Measurements from ENCODE around the gene NDUFAF5.

Gene NDUFAF5

DNA sequence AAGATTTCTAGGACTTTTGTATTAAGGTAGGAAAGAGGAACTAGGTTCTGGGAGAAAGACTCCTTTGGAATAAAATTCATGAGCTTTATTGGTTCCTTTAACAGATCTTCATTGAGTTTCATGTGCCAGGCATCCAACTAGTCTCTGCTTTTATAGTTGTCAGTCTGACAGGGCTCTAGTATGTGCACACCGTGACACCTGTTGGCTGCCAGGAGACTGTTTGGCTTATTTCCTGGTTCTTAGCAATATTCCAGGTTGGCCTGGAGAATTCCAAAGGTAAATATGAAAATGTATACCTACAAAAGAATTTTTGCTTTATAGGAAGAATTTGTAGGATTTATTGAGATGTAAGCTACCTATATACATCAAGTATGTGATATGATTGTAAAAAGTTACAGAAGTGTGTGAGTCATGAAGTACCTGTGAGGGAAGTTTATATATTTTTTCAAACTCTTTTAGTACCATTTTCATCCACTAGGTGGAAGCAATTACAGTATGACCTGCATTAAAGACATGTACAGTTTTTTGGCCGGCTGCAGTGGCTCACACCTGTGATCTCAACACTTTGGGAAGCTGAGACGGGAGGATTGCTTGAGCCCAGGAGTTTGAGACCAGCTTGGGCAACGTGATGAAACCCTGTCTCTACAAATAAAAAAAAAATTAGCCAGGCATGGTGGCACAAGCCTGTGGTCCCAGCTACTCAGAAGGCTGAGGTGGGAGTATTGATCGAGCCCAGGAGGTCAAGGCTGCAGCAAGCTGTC is 35.2 kb downstream of the NDUFAF5 start:
- DNase-seq (ENCODE audit: low read depth in 2 of 3, low spot score in 1 of 3): no peak

DNA sequence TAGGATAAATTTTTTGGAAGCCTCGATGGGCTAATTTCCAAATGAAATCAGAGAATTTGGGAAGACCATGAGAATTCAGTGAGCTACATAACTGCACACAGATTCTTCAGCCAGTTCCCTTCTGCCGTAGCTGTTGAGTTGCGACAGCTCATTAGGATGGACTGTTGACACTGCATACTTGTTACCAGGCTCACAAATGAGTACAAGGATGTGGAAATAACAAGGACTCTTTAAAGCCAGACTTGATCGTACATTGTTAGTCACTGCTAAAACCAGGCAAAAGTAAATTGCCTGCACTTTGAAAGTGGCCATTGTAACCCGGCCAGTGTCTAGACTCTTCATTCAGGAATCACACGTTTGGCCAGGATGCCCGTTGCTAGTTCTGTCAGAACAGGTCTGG is 37.0 kb downstream of the NDUFAF5 start:
- DNase-seq (ENCODE audit: low read depth in 2 of 3, low spot score in 1 of 3): no peak

GRCh38 chr20:13822459-13822858 is 37.6 kb downstream of the NDUFAF5 start:
- DNase-seq (ENCODE audit: low read depth in 2 of 3, low spot score in 1 of 3): no peak

GRCh38 chr20:13824459-13824858 is 39.6 kb downstream of the NDUFAF5 start:
- DNase-seq (ENCODE audit: low read depth in 2 of 3, low spot score in 1 of 3): no peak

DNA sequence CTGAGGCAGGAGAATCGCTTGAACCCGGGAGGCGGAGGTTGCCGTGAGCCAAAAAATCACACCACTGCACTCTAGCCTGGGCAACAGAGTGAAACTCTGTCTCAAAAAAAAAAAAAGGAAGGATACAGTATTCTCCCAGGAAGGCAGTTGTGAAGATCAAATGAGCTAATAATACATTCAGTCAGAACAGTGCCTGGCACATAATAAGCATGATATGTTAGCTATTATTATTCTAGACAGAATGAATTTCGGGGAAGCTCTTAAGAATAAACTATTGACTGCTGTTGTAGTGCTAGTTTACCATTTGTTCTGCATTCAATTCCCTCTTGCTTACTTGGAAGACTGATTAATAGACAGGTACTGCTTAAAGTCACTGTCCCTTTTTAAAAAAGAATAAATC is 40.6 kb downstream of the NDUFAF5 start:
- DNase-seq (ENCODE audit: low read depth in 2 of 3, low spot score in 1 of 3): no peak

DNA sequence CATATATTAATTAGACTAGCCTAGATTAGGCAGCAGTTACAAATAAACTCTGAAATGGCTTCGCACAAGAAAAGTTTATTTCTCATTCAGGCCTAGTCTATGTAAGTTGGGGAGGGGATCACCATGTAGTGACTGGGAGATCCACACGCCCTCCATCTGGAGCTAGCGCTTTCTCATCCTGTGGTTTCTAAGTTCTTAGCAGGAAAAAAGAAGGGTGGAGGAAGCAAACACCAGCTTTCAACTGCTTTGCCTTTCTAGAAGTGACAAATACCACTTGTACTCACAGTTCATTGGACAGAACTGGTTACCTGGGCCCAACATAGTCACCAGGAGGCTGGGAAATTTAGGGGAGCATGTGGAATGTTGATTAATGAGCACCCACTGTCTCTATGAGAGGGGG is 46.6 kb downstream of the NDUFAF5 start:
- no peak for DNase-seq (ENCODE audit: low read depth in 2 of 3, low spot score in 1 of 3)

GRCh38 chr20:13838664-13839063 is 53.8 kb downstream of the NDUFAF5 start:
- no peak for DNase-seq (ENCODE audit: low read depth in 2 of 3, low spot score in 1 of 3)

DNA sequence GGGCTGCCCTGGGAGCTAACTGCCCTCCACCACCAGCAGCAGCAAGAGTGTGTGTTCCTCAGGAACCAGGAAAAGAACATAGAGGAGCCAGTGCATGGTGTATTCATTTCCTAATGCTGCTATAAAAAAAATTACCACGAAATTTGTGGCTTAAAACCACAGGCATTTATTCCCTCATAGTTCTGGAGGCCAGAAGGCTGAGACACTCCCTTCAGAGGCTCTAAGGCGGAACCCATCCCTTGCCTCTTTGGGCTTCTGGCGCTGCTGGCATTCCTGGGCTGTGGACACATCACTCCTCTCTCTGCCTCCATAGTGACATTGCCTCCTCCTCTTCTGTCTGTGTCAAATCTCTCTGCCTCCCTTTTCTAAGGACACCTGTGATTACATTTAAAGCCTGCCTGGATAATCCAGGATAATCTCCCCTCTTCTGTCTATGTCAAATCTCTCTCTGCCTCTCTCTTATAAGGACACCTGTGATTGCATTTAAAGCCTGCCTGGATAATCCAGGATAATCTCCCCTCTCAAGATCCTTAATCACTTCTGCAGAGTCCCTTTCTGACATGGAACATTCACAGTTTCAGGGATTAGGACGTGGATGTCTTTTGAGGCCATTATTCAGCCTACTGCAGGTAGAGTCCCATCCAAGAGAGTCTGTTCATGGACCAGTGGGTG is 54.7 kb downstream of the NDUFAF5 start:
- no peak for DNase-seq (ENCODE audit: low read depth in 2 of 3, low spot score in 1 of 3)

DNA sequence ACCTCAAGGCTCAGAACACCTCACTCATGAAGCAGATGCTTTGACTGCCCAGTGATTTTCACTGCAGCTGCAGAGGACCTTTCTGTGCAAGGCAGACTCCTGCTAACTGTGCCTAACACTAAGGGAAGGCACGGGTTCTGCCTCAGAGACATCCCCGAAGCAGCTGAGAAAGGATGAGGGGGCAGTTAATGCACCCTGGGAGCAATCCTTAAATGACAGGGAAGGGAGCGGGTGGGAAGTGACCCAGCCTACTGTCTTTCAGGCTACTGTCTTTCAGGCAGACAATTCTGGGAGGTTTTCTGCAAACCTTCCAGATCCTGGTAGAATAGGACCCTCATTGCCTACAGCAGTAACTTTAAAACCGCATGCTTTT is 55.3 kb downstream of the NDUFAF5 start:
- no peak for DNase-seq (ENCODE audit: low read depth in 2 of 3, low spot score in 1 of 3)

- DNase-seq (ENCODE audit: low read depth in 2 of 3, low spot score in 1 of 3): no peak
These were observed 56.4 kb downstream of the NDUFAF5 start for GRCh38 chr20:13841206-13841605.

DNA sequence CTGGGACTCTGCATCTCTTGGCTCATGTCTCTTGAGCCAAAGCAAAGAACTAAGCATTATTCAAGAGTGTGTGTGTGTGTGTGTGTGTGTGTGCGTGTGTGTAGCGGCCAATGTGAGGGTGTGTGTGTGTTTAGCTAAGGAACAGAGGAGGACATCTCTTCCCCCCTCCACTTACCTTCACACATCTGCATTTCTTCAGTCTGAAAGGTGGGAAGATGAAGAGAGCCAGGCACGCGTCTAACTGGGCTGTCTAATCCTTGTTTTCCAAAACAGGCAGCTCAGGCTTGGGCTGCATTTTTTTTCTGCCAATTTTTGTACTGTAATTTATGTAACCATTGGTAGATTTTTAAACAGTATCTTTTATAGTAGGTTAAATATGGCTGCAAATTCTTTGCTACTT is 59.5 kb downstream of the NDUFAF5 start:
- DNase-seq (ENCODE audit: low read depth in 2 of 3, low spot score in 1 of 3): no peak

DNA sequence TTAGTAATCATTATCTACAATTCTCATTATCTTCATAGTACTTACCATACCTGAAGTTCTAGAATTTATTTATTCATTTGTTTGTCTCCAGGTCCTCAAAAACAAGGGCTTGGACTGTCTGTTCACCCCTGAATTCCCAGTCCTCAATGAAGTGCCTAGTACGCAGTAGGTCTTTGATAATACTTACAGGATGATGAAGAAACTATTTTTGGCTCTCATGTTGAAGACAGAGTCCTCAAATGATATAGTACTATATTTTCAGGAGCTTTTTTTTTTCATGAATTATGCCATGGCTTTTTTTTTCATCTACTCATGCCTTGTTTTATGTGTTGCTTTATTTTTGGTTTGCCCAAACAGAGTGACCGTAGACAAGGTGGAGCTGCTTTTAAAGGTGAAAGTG is 66.5 kb downstream of the NDUFAF5 start:
- no peak for DNase-seq (ENCODE audit: low read depth in 2 of 3, low spot score in 1 of 3)

GRCh38 chr20:13852306-13852705 is 67.5 kb downstream of the NDUFAF5 start:
- no peak for DNase-seq (ENCODE audit: low read depth in 2 of 3, low spot score in 1 of 3)

DNA sequence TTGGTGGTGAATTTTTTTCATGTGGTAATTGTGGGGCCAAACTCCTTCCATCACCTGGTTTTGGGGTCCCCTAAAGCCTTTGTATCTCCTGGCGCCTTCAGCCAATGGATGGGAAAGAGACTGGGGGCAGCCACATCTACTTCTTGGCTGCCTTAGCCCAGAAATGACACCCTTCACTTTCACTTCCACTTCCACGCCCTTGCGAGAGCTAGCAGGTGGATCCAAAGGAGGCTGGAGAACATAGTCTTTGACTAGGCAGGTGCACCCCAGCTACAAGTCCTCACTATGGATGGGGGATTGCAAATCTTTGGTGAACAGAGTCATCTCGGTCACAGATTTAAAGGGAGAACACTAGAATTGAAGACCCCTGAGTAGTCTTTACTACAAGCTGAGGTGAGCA is 70.8 kb downstream of the NDUFAF5 start:
- no peak for DNase-seq (ENCODE audit: low read depth in 2 of 3, low spot score in 1 of 3)

DNA sequence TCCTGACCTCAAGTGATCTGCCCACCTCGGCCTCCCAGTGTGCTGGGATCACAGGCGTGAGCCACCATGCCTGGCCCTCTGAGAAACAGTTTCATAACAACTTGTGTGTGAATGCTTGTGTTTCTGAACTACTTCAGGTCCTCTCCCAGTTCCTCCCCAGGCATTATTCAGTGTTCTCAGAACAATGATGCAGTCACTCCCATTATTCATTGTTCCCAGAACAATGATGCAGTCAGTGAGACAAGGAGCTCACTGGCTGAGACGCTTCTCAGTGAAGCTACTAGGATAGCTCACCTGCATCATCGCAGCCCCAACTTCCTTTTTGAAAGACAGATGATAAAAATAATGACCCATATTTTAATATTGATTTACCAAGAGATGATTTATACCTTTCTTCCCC is 71.5 kb downstream of the NDUFAF5 start:
- DNase-seq (ENCODE audit: low read depth in 2 of 3, low spot score in 1 of 3): no peak

DNA sequence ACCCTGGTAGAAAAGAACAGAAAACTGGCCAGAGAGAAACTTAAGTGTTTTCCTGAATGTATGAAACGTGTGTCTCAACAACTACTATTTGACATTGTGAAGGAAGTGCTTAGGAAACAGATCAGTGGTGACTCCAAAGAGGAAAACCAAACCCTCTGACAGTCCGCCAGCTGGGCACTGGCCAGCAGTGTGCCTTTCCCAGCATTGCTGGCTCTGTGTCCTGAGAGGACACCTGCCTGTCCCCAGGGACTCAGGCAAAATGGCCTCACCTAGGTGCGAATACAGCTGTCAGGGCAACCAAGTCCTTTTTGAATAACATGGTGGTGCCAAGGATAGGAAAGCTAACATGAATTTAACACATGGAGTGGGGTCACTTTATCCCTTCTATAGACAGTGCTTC is 72.5 kb downstream of the NDUFAF5 start:
- no peak for DNase-seq (ENCODE audit: low read depth in 2 of 3, low spot score in 1 of 3)

GRCh38 chr20:13857961-13858360 is 73.1 kb downstream of the NDUFAF5 start:
- DNase-seq (ENCODE audit: low read depth in 2 of 3, low spot score in 1 of 3): no peak

DNA sequence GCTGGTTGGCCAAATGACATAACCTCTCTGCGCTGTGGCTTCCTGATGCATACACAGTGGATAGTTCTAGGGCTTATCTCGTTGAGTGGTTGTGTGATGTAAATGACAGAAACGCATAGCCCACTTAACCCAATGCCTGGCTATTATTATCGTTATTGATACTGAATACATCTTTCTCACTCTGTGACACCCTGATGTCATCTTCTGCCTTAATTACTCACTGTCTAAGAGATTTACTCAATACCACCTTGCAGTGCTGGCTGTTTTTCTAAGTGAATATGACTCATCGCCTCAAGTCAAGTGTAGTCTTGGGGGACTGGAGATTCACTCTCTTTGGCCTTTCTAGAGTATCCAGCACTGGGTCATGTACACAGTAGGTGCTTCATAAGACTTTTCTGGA is 73.6 kb downstream of the NDUFAF5 start:
- no peak for DNase-seq (ENCODE audit: low read depth in 2 of 3, low spot score in 1 of 3)

DNA sequence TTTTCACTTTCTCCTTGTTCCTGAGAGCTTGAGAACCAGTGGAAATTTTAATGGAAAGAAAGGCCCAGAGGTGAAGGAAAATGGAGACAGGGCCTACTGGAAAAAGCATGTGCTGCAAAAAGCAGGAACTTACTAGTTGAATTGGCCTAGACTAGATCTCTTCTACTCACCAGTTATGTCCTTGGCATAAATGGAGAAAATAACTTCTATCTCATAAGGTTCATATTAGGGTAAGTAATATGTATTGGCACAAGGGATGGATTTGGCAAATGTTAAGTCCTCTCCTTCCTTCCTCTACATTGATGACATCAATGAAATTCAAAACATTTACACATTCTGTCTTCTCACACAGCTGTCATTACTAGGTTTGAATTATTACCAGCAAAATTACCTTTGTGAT is 74.0 kb downstream of the NDUFAF5 start:
- DNase-seq (ENCODE audit: low read depth in 2 of 3, low spot score in 1 of 3): no peak

DNA sequence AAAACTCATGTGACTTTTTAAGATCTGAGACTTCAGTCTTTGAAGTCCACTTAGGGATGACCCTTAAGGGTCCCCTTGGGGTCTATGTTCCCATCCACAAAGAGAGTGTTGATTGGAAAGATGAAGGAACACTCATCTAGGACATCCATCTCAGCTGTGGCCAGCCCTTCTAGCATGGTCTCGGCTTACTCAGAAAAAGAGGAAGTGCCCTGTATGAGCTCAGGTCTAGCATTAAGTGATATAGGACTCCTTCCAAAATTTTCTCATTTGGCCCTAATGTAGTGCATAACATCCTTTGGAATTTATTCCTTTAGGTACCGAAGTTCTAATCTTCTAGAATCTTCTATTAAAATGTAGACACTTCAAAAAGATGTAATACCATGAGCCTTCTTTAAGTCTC is 77.4 kb downstream of the NDUFAF5 start:
- no peak for DNase-seq (ENCODE audit: low read depth in 2 of 3, low spot score in 1 of 3)

- DNase-seq (ENCODE audit: low read depth in 2 of 3, low spot score in 1 of 3): no peak
These were observed 78.4 kb downstream of the NDUFAF5 start for GRCh38 chr20:13863244-13863643.

- no peak for DNase-seq (ENCODE audit: low read depth in 2 of 3, low spot score in 1 of 3)
These were observed 80.3 kb downstream of the NDUFAF5 start for GRCh38 chr20:13865156-13865555.

DNA sequence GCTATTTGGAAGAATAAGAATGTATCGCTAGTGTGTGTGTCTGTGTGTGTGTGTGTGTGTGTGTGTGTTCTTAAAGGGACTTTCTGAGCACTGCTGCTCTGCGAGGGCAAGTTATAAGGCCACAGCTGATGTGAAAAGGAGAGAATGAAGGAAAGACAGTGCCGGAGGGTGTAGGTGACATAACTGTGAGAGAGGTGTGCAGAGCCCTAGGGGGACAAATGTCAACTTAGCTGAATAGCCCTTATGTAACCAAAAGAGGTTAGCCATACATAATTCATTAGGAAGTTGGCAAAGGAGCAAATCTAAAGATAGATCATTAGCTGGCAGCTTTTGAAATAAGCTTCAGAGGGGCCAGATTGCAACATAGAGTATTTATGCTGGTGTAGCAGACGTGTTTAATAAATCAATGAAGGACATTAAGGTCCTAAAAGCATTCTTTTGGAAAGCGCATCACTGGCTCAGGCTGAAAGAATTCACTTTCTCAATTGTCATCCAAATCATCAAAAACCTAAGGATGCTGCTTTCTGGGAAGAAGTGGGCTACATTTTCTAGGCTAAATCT is 81.0 kb downstream of the NDUFAF5 start:
- no peak for DNase-seq (ENCODE audit: low read depth in 2 of 3, low spot score in 1 of 3)
